NCI-H526 (cell line): ENCODE measurements around the gene VPS8.
"Not testable (repeated sequence)": the region's sequence is repeated elsewhere in the genome, so short reads cannot be mapped to it uniquely, and the experiment has no call there.

Experiments
- DNase-seq, 2 experiments: peaks; one replicate each; lab custom pipeline; 2025; lab: John Stamatoyannopoulos, UW

The VPS8 gene

DNA sequence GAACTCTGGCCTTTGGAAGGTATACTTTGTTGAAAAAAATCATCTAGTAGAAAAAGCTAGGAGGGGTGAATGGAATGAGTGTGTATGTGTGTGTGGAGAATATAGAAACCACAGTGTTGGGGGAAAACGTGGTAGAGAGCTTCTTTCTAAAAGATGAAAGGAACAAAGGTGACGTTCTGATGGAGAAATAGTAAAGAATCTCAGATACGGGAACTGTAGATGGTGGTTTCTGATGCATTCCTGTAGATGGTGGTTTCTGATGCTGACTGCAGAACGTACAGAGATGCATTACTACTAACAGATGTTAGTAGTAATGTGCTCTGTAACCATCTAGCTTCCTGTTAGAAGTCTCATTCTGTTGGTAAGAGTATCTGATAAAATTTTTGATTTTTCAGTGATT is 60.2 kb downstream of the VPS8 start:
- DNase-seq = no peak

DNA sequence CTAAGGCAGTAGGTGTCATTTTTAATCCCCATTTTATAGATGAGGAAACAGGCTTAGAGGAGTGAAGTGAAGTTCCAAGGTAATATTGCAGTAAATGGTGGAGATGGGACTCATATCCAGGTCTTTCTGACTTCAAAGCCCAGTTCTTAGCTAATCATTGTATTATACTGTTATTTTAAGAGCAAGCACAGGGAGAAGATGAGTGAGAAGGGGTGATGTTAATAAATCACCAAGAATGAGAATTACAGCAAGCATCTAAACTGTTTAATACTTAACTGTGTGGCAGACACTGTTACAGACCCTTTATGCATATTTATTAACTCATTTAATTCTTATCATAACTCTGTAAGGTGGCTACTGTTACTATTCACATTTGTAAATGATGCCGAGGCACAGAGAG is 61.2 kb downstream of the VPS8 start:
- DNase-seq = no peak

DNA sequence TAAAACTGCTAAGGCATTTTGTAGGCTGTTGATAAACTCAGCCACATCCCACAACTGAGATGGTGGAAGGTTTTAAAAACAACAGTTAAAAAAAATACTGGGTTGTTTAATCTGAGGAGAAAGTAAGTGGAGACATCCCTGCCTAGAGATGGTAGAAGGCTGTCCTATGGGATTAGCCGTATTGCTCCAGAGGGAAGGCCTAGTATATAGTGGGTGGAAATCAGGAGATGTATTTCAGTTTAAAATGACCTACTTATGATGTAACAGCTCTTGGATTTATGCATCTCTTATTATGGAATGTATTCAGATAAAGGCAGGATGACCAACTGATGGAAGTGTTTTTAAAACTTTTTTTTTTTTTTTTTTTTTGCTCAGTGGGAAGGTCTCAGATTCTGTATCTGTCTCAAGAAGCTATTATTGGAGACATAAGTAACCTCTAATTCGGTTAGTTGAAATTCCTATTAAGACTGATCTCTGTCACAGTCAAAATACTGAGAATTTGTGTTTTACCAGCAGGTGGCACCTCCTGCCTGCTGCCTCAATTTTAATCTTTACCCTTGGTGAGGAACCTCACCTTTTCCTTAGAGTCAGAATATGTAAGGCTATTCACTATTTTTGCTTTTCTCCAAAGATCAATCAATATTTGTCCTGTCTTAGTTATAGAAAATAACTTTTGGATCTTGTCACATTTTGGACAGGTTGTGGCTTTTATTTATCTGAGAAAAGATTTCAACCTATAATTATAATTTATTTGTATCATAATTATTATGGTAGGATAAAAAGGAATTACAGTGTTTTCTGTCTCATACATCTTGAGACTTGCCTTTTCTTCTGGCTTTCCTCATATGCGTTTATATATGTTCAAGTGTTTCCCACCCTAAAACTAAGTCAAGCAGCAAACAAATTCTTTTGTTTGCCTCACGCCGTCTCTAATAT is 63.0 kb downstream of the VPS8 start:
- DNase-seq = peak in 1 of 2 experiments; percentile 58

DNA sequence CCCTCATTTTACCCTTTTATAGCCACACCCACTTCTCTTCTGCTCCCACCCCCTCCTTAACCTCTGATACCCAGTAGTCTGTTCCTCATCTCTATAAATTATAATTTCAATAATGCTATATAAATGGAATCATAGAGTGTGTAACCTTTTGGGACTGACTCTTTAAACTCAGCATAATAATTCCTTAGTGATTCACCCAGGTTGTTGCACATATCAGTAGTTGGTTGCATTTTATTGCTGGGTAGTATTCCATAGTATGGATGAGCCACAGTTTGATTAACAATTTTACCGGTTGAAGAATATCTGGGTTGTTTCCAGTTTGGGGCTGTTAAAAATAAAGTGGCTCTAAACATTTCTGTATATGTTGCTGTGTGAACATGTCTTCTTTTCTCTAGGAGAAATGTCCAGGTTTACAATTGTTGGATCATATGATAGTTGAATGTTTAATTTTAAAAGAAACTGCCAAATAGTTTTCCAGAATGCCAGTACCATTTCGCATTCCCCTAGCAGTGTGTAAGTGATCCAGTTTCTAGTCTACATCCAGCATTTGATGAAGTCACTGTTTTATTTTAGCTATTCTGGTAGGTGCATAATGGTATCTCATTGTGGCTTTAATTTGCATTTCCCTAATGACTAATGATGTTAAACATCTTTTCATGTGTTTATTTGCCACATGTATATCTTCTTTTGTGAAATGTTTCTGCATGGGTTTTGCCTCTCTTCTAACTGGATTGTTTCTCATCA is 68.5 kb downstream of the VPS8 start:
- no peak for DNase-seq

DNA sequence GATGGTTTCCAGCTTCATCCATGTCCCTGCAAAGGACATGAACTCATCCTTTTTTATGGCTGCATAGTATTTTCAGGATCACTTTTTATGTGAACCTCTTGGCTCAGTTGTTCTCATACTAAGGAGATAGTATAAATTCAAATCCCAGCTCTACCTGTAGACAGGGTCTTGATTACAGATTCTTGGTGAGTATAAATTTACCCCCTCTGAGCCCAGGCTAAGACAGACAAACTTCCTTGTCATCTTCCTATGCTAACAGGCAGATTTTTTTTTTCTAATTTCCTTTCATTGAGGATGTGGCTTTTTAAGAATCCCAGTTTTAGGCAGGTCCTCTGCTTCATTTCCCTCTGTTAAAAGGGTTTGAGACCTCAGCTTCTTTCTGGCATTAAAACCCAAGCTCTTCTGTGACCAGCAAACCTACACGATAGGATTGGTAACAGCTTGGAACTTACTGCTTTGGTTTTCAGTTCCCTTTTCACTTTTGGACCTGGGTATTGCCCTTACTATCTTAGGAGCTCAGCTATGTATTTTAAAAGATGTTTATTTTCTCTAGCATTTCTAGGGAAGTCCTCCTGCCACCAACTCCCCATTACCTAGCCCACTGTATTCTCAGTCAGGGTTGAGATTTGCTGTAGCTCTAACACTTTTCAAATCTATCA is 72.5 kb downstream of the VPS8 start:
- DNase-seq = no peak

DNA sequence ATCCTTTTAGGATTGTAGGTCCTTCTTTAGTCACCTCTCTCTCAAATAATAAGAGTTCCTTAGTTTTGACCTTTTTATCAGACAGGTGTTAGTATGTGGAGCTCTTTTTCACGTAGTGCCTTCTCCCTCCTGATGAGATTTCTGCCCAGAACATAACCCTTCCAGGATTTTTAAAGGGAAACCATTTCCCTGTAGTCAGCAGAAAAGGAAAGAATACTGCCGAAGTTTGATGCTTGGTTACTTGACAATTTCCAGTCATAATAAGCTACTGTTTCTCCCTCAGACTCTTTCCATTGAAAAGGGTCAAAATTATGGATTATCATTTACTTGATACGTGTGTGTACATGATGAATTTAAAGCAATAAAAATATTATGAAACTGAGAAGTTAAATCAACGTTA is 73.1 kb downstream of the VPS8 start:
- no peak for DNase-seq

DNA sequence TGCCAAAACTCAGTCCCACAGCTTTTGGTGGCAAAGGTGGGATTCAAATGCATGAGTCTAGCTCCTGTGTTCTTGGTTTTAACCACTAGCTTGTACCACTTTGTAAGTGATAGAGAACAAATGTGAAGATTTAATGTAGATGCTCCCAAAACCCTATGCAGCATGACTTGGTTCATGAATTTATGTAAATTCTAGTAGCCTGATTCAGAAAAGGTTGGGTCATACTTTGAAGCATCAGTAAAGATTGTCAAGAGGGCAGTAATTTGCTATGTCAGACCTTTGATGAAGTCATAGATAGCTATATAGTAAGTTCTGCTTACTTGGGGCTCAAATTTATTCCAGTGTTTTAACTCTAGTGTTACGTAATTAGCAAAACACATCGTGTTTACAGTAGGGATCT is 75.6 kb downstream of the VPS8 start:
- no peak for DNase-seq

DNA sequence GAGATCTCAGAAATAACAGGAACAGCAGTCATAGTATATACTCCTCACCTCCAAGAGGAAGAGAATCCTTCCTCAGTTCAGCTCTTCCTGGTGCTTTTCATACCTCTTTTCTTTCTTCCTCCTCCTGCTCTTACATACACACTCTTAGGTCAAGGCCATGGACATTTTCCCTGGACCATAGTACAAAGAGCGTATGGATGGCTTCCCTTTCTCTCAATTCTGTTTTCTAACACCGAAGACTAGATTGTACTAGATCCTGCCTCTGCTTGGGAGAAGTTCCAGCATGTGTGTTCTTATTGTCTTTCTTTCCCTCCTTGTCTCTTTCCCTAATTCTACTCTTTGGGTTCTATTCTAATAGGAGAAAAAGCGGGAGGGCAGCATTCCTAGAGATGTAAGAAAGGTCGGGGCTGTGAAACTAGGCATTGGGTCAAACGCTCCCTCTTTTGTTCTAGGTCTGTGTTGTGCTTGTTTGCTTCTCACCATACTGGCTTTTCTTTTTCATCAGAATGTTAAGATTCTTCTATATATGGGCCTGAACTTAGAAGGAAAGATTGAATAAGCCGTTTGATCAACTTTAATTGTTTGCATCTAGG is 77.4 kb downstream of the VPS8 start:
- no peak for DNase-seq

DNA sequence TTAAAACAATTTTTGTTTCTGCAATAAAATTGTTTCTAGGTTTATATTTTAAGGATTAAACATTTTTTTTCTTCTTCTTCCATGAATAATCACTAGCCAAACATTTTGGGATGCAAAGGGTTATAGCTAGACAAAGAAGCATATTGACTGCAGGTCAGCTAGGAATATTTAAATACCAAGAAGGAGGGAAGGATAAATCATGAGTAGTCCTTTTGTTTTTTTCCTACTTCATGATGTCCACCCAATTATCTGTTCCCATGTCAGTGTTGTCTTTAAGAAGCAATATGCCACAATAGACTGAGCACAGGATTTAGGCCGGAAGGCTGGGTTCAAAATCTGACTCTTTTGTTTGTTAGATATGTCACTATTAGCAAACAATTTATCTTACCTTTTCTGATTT is 82.1 kb downstream of the VPS8 start:
- no peak for DNase-seq

DNA sequence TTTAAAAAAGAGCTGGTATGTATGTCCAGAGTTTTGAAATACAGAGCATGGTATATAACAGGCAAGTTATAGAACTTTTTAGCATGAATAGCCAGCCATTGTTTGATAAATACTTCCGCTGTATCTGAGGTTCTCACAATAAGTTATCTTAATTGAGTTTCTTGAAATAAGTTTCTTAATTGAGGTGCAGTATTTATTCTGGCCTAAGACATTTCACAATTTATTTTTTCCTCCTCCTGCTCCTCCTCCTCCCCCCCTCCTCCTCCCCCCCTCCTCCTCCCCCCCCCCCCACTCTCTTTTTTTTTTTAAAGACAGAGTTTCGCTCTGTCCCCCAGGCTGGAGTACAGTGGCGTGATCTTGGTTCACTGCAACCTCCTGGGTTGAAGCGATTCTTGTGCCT is 83.4 kb downstream of the VPS8 start:
- no peak for DNase-seq

DNA sequence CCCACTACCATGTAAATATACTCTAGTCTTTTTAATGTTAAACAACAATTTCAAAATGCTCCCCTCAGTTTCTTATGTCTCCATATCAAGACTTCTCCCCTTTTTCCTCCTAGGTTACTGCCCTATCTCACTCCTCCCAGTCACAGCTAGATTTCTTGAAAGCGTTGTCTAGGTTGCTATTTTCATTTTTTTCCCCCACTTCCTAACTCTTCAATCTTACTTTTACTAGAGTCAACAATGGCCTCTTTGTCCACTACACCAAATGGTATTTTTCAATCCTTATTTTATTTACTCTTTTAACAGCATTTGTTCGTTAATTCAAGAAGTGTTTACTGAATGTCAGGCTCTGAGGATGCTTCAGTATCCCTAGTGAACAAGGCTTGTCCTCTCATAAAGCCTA is 84.4 kb downstream of the VPS8 start:
- DNase-seq = no peak

DNA sequence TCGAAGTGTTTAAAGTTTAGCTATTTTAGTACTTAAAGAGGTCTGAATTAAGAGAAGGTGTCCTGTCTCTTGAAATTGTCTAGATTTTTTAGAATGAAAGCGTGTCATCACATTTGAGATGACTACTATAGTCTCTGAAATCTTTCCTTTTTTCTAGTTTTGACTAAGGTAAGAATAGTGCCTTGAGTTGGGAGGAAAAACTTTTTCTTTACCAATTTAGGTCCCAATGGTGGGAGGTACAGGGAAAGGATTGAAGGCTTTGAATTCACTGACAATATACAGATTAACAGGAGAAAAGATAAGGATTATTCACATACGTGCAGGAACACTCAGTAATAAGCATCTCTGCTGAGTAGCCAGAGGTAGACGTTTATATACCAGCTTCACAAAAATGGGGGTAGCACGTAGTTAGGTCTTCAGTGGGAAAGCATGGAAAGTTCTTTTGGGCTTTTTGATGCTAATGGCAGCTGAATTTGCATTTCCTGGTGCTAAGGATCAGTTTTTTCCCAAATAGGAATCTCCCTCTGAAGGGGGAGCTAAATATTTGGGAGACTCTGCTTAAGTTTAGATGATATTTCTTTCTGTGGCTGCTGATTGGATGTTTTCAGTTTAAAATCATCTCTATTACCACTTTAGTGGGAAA is 88.1 kb downstream of the VPS8 start:
- no peak for DNase-seq

DNA sequence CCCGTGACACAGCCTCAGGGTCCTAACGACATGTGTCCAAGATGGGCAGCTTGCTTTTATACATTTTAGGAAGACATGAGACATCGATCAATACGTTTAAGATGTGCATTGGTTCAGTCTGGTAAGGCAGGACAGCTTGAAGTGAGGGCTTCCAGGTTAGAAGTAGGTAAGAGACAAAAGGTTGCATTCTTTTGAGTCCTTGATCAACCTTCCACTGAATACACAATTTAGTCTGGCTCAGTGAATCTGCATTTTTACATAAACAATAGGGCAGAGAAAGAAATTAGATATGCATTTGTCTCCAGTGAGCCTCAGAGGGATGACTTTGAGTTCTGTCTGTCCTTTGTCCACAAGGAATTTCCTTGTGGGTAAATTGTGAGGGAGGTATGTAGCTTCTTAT is 95.1 kb downstream of the VPS8 start:
- DNase-seq = not testable (repeated sequence)

DNA sequence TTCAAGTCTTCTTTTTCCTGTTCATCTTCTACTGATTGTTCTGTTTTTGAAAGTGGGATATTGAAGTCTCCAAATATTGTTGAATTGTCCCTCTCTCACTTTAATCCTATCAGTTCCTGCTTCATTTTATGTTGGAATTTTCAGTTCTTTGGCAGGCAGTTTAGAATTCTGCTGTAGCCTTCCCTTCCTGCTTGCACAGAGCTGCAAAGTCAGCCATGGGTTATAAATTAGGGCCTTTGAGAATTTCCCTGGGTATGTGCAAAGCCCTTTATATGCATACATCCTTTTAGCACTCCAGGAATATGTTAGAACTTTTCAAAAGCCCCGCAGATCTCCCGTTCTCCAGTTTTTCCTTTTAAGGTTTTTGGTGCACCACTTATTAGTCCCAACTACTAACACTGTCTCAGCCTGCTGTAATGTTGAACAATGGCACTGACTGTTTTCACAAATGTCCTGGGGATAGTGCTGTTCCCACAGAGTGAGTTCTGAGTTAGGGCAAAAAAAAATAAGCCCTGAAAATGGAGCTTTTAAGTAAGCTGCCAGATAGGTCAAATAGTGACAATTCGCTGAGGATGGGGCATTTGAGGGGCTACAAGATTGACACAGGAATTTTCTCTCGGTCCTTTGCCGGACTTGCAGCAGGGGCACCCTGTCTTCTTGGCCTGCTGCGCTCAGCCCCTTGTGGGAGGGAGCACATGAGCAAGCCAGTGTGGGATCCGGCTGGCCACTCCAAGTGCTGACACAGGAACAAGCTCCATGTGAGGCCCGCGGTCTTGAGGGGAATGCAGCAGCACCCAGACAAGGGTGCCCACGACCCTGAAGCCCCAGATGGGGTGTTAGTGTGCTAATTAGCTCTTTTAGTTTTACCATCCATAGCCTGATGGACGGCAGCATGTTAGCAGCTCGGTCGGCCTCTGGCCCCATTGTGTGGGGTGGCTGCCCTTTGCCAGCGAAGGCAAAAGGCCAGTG is 96.0 kb downstream of the VPS8 start:
- DNase-seq = no peak

DNA sequence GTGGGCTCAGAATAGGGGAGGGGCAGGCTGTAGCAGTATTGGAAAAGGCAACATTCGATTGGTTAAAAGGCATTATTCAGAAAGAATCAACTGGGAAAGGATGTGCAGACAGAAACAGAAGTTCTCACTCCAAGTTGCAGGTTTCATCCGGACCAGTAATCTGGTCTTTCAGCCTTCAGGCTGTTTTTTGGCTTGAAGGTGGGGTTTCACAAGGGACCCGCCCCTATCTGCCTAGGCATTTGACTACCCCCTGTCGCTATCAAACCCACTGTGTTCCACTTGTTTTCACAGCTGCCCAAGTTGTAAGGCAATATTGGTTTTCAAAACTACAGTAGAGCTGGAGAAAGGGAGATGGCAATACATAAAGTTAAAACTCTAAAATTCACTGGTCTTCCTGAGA is 96.9 kb downstream of the VPS8 start:
- no peak for DNase-seq

DNA sequence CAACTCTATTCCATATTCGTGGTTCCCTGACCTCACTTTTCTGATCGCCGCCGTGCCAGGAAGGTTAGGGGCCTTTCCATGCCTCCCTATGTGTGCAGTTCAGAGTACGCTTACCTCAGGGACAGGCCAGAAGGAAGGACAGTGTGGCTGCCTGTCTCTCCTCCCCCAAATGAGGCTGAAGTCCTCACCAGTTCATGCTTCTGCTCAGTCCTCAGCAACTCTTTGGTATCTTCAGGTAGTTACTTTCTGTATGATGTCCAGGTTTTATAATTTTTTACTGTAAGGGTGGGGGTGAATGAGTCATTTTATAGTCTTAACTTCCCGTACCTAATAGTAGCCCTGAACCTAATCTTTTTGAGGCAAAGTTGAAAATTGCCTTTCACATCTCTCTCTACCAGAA is 98.7 kb downstream of the VPS8 start:
- DNase-seq = no peak

DNA sequence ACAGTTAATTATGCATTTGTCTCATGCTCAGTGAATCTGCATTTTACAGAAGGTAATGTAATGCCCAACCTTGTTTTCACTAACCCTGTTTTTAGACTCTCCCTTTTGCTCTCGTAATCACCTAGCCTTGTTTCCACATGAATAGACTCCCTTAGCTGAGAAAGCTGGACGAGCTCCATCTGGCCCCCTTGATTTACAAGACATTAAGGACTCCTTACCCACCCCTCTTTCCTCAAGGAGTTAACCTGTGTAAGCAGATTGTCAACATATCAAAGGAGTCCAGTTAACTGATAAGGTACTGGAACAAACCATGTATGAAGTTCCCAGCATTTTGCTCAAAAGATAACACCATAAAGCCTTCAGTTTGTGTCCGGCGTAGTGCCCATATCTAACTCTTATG is 99.6 kb downstream of the VPS8 start:
- no peak for DNase-seq

DNA sequence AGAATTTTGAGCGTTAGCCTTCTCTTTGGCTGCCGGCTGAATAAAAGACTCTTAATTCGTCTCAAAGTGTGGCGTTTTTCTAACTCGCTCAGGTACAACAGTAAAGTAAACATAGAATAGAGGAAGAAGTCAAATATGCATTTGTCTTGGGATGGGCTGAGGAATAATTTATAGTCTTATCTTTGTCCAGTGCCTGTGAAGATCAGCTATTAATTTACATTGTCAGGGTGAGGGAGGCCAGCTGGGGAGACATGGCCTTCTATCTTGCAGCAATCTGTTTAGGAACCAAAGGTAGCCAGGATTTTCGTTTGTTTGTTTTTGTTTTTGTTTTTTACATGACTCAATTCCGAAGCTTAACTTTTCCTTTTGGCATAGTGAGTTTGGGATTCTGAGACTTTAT is 100.2 kb downstream of the VPS8 start:
- no peak for DNase-seq

DNA sequence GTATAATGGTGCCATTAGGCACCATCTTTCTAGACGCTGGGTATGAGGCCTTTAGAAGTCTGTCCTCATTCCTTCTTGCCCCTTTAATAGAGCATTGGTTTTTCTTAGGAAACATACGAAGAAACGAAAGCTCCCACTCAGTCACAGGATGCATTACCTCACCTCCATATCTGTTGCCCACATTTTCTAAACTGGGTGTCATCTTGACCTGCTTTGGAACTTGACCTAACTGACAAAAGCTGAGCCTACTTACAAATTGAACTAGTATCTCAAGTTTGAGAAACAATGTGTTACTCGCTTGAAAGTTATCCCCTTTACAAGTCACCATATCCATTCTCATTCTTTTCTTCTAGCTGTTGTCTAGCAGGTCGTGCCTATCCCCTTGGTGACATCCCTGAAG is 102.7 kb downstream of the VPS8 start:
- DNase-seq = no peak

DNA sequence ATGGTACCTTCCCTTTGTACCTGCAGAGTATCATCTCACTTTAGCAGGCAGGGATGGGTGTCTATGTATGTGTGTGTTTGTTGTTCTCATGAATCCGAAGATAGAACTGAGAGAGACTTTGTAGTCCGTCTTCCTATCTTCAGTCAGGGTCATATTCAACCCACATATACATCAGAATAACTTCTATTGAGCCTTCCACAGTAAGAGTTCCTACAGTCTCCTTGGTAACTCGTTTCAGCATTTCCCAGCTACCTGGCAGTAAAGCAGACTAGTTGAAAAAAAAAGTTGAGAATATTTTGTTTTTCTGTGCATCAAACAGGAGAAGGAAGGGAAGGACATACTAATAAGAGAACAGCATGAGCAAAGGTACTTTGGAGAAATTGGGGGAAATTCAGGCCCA is 106.8 kb downstream of the VPS8 start:
- no peak for DNase-seq

DNA sequence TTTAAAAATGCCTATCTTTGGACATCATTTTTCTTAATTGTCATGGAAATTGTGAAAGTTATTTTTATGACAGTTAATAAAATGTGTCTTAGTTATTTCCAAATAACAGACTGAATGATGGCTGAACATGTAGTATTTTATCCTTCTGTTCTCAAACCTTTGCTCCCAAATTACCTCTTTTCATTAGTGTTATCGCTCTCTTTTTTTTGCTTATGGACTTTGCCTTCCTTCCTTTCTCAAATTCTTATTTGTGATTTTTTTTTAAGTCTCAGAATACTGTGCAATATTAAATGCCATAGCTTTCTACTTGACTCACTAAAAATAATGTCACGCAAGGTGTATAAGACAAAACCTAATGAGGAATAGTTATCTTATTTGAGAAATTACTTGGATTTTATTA is 107.7 kb downstream of the VPS8 start:
- no peak for DNase-seq
